GM18502 (cell line): ENCODE measurements around the gene LDLRAD4.

Experiments
- ATAC-seq: cut with Tn5 transposase; IDR thresholded peaks from one replicate; pipeline ENCODE4 v1.9.1; 2021; ENCODE audit warnings: mild to moderate bottlenecking; ENCODE audit not compliant: unreplicated experiment, poor library complexity

The LDLRAD4 gene

DNA sequence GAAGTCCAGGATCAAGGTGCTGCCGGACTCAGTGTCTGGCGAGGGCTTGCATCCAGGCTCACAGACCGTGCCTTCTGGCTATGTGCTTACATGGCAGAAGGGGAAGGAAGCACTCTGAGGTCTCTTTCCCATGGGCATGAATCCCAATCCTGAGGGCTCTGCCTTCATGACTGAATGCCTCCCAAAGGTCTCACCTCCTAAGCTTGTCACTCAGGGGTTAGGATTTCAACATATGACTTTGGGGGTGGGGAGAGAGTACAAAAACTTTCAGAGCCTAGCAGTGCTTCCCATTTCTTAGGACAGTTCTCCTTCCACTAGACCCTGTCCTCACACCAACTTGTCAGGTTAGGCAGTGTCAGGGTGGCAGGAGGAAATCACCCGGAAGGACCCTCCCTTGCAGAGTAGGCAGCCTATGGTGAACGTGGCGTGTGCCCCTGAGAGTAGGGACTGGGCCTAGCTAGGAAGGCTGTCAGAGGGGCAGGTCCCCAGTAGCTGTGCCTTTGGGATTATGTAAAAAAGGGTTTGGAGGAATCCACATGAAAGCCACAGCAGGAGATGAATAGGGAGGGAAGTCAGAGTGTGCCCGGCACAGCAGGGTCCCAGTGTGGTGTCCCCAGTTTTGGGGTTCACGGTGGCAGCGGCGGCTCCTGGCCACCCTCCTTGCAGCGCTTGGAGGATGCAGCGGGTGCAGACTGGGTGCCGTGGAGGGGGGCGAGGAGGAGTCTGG lies 233.3 kb downstream of the LDLRAD4 start:
- ATAC-seq, result no peak

DNA sequence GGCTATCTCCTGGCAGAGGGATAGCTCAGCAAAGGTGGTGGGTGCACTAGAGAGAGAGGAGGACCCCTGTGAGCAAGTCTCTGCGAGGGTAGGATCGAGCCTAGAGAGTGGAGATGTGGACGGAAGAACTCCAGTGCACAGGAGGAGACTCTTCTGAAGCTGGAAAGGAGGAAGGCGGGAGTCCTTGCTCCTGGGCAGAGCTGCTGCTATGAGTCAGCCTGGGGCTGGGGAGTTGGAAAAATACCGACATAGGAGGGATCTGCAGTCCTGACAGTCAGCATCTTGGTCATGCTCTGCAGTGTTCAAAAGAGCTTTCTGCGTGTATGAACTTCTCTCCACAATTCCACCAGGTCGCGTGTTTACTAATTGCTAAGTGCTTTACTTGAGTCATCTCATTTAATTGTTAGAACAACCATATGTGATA lies 233.8 kb downstream of the LDLRAD4 start:
- no peak for ATAC-seq

DNA sequence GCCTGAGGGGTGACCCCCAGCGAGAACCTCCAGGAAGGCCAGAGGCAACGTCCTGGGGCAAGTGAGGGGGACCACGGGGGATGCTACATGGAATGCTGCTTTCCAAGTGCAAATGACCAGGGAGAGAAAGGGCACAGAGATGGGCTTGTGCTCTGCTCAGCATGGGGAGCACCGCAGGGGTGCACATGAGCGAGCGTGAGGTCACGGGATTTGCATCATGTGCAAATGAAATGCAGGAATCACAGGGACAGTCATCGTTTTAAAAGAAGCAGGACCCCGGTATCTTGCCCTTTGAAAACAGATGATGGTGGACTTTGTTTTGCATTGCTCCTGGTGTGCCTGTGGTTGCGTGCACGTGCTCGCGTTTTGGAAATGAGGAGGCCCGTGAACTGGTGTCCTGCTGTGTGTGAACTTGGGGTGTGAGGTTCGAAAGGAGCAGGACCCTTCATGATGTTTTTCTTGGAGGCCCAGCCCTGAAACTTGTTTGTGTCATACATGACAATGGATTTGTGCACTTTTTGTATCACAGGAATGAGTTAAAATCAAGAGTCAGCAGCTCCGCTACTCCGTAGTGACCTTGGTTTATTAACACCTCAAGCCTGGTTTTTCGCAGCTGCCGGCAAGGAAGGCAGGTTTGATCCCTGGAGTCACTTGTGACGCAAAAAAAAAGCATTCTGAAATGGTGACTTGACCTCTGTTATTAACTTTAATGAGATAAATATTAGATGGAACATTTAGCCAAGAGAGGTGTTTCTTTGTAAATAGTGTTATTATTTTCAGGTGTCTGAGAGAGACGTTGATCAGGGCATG lies 234.5 kb downstream of the LDLRAD4 start:
- ATAC-seq, result no peak

DNA sequence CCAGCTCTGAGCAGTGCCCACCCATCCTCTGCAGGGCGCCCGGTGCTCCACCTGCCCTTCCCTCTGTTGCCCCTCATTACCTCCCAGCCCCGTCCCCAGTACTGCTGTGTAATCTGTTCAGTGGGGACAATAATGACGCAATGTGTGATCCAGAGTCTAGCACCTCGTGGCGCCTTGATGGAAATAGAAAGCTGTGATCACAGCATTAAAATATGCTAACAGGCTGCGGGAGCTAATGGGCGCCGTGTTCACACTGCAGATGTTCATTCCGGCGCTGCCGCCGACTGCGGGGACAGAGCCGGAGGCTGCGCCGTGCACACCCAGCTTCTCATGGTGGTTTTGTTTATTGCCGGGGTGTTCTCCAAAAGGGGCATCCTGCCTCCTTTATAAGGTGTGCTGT lies 235.2 kb downstream of the LDLRAD4 start:
- no peak for ATAC-seq

DNA sequence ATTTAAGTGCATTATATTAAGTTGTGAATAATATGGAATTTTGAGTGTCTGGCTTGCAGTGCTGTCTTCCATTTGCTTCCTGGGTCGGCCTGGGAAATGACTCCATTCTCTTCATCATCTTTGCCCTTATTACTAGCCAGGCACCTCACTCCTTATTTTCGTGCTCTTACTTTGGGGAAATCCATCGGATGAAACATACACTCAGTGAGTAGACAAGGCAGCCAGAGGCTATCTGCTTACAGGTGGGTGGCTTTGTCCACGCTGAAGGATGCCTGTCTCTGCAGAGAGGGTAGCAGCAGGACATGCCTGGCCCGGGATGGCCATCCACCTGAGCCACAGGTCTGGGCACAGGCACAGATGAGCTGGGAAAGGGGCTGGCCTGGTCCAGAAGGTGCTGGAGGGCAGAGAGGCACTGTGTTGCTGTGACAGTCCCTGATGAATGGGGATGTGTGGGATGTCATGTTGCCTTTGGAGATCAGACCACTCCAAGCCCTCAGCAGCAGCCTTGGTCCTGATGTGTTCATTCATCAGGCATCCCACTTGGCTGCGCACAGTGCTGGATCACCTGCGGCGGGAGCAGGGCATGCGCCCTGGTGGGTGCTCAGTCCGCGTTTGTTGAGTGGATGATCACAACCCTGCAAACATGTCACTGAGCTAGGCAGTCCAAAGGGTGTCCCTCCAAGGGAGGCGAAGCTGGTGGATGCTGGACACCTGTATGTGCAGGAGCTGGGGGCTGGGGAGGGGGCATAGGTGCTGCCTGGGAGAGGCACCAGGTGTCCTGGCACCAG lies 236.0 kb downstream of the LDLRAD4 start:
- no peak for ATAC-seq

DNA sequence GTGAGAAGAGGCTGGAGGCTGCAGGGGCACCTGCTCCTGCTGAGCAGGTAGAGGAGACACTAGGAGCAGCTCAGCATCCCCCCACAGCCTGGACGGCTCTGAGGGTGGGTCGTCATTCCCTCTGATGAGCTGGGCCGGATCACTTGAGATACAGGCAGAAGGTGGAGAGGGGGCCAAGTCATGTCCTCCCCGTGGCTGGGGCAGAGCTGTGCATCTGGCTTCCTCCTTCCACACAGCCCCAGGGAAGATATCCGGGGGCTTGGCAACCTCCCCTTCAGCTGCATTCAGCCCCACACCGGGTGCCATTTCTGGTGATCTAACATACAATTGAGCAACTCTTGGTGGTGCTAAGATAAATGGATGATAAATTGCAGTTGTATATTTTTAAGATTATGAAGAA lies 236.9 kb downstream of the LDLRAD4 start:
- no peak for ATAC-seq

DNA sequence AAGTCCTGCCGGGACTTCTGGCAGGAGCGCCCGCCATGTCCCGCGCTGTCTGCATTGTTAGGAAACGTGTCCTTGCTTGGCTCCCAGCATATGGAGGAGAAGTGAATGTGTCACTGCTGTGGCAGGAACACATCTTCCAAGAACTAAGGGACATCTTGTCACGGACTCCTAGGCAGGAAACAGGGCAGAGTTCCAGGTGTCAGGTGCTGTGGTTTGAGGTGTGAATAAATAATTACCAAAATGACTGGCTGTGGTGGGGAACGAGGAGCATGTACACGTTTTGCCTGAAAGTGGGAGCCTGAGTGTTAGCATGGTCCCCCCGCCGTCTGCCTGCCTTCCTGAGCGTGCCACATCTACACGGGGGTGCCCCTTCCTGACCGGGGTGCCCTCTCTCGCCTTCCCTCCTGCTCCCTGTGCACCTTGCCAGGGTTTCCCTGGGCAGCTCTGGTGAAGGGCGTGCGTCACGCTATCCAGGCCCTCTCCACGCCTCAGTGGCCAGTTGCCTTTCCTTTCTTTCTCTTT lies 237.5 kb downstream of the LDLRAD4 start:
- peak; percentile 59 for ATAC-seq

DNA sequence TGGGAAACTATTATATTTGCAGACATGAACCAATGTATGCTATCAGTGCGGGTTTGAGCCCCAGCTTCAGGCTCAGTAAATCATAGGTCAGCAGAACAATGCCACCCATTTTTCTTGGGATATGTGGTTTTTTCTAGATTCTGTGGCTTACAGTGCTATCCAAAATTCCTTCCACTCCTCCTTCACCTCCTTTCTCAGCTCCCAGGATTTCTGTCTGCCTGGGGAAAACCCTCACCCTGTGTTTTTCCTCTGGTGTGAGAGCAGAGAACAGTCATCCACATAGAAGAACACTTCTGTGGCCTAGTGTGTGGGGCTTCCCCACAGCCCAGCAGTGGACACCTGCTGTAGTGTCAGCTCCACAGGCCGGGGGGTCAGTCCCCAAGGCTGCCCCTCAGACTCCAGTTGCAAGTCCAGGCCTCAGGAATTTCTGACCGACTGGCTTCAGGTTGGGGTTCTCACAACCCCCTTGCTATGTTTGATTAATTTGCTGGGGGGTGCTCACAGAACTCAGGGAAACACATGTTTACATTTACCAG lies 238.2 kb downstream of the LDLRAD4 start:
- no peak for ATAC-seq

DNA sequence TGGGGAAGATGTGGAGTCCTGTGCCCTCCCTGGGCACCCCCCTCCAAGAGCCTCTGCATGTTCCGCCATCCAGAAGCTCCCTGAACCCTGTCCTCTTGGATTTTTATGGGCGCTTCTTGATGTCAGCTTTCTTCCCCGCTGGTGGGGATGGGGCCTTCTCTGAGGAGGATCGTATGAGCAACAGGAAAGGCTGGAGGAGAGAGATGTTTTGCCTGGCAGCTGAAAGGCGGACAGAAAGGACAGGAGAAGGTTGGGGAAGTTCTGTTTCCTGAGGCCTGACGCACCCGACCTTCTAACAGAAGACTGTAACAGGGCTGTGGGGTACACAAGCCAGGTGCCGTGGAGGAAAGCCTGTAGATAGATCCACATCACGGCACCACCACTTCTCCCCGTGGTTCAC lies 238.8 kb downstream of the LDLRAD4 start:
- ATAC-seq, result no peak

DNA sequence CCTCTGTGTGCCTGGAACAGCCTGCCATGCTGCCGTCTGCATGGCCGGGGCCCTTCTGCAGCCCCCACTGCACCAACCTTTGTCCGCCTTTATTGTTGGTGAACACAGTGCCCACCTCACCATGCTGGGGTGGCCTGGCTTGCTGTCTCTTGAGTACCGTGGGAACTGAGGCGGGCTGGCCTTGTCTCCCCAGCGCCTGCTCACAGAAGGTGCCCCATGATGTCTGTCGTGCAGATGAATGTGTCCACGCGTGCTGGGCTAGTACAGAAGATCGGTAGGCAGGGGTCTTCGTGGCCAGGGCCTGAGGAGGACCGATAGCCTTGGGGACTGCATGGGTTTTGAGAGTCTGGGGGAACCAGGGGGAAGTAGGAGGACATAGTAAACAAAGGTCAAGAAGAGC lies 242.4 kb downstream of the LDLRAD4 start:
- no peak for ATAC-seq

DNA sequence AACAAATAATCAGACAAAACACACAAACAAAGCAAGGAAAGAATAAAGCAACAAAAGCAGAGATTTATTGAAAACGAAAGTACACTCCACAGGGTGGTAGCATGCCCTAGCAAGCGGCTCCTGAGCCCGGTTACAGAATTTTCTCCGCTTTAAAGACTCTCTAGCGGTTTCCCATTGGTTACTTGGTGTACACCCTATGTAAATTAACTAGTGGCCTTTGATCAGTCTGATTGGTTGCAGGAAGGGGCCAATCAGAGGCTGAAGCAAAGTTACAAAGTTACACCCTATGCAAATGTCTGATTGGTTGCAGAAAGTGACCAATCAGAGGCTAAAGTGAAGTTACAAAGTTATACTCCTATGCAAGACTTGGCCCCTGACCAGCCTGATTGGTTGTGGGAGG lies 242.9 kb downstream of the LDLRAD4 start:
- no peak for ATAC-seq

DNA sequence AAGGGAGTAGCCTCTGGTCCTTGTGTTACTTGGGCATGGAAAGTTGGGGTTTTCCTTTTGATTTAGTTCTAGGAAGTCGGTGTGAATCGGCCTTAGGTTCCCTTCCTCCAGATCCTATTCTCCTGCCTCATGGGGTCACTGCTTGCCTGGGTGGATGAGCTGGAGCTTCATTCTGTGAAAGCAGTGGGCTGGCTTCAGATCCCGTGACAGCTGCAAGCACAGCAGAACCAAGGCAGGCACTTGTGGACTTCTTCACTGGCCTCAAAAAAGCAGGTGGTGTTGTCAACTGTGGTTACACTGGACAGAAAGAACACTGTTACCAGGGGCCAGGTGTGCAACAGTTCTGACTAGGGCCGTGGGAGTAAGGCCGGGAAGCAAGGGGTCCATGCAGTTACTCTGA lies 243.4 kb downstream of the LDLRAD4 start:
- ATAC-seq, result no peak

DNA sequence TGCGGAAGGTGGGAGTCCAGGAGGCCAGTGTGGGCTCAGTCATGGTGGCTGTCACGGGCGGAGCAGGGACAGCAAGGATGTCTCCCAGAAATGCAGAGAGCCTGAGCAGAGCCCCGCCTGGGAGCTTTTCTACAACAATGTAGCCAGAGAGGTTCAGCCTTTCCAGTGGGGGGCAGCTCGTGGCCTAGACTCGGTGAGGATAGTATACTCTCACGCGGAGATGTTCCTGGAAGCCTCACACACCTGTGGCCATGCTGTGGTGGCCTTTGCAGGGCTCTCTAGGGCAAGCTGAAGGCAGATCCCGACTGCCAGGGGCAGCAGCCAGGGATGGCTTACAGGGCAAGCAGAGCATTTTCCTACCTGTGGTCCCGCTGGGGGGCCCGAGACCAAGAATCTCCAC lies 244.1 kb downstream of the LDLRAD4 start:
- ATAC-seq, result no peak

DNA sequence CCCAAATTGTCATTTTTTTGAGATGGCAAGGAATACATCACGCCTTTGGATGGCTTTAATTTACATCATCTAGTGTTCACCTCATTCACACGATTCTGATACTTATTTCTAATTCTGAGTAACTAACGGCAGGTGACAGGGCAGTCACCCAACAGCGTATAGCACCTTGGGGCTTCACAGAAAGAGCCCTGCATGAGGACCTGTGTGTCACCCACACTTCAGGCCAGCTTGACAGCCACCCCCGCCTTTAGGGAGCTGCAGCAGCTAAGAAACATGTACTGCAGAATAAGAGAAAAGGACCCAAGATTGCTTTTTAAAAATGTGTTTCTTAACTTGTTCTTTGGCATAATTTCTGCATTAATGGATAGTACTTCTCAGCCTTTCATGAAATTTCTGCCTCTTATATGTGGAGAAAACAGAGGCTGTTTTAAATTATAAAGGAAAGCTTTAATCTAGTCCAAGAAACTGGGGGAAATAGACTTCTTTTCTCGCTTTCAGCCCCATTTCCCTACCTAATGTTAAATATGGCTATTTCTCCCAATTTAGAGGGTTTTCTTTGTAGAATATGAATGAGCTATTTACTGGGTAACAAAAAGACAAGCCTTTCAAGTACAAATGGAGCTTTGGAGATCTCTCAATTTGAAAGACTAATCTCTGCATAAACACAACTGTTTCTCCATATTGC lies 245.1 kb downstream of the LDLRAD4 start:
- ATAC-seq, result no peak

DNA sequence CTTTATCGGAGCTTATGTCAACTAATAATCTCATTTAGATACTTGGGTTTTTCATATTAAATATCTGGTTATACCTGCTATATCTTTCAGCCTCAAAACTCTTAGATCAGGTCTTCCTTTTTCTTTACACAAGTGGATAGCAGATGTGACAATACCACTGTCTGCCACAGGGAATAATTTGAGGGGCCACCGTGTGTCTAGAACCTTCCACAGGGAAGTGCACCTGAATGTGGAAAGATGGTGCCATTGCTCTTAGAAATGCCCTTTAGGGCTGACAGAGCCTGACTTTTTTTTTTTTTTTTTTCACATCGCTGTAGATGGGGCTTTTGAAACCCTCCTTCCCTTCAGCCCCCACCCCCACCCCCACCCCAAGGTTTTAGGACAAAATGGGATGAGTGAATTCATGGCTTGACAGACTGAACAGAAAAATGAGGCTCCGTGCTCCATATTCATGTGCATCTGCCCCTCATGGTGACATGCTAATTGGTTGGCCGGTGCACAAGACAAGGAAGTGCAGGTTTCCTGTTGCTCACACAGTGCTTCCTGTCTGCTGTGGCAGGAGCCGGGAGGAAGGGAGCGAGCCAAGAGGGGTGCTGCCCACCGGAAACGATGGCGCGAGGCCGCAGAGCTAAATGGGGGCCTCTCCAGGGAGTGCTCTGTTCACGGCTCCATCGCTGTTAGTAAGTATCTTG lies 246.0 kb downstream of the LDLRAD4 start:
- ATAC-seq, result peak; percentile 97

DNA sequence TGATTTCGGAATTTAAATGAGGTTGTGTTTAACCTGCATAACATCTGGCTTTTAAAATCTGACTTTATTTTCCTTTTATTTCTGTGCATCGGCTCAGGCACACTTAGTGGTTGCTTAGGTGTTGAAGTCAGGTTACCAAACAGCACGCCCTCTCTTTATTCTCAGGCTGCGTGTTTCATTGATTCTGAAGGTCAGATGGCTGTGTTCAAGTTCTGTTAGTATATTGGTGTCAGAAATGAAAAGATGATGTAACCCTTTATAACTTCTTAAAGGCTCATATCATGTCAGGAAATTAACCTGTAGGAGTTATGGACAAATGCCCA lies 246.5 kb downstream of the LDLRAD4 start:
- ATAC-seq, result peak; percentile 38

DNA sequence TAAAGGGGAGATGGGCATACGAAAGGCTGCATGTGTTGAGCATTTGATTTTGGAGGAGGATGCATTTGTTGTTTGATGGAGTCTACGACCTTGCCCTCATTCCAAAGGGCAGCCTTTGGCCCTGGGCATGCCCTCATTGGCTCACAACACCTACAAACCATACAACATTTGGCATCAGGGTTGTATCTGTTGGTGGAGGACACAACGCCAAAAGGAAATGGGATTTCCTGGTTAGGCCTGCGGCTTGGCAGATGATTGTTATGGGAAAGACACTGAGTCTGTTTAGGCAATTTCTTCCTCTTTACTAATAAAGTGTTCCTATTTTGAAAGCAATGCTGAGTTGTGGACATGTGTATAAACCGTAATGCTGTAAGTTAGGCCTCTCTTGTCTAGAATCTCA lies 246.9 kb downstream of the LDLRAD4 start:
- ATAC-seq, result peak; percentile 21

DNA sequence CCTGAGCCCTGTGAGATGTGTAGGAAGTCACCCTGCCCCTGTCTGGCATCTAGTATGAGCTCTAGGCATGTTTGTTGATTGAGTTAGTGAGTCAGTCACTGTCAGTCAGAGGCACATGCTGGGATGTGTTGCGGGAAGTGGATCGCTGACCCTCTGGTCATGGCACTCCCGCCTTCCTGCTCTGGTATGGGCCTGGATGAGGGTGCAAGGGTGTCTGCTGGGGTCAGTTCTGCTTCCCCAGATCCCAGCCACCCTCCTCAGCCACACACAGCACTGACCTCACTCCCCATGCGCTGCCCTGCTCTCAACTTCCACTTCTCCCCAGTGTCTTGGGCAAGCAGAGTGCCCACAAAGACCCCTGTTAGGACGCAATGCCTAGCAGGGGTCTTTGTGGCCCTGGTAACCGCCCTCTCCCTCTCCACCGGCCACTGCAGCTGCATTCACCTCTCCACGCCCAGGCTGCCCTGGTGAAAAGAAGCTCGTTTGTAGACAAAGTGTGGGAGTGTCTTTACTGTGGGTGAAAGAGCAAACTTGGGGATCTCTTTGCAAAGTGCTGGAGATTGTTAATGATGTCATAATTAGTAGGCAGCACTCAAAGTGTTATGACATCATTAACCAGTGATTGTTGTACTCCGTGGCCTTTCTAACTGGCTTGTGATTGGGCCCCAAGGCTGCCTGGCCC lies 252.1 kb downstream of the LDLRAD4 start:
- no peak for ATAC-seq
